HepG2 (cell line): ENCODE results near the gene UBE2I. TPM values are rescaled to one million over a fixed set of nuclear protein-coding genes. Genes with fewer than 3 reads are reported as not detected.
A peak's percentile ranks its signal among the peaks of the same experiment; 100 is the strongest.

Experiments used
- ATAC-seq: fragments of 200-7000 bp; cut with Tn5 transposase; 3 replicates; pipeline ENCODE4 v1.9.1; 2020; ENCODE audit warnings: mild to moderate bottlenecking, moderate library complexity
- BruUV-seq: library from RNA; stranded (reverse); fragments of 400-500 nt; replicated peaks from 2 replicates; lab custom pipeline; 2021; lab: Mats Ljungman, UMichigan
- CTCF ChIA-PET: fragments of 300-600 bp; formaldehyde crosslinking; extraction: SDS; loops from one replicate; lab custom pipeline; 2021; ENCODE audit warnings: low total read pairs, inconsistent platforms, low intra/inter-chr PET ratio; lab: Yijun Ruan, JAX
- POLR2A ChIA-PET: fragments of 350-600 bp; sonication (Branson Sonifier 250); formaldehyde crosslinking; loops from one replicate; lab custom pipeline; 2020; ENCODE audit warnings: antibody characterized with exemption, inconsistent platforms; lab: Yijun Ruan, JAX
- DNase-seq: peaks from one replicate; pipeline ENCODE4 v3.0.0-alpha.2; 2015; ENCODE audit warnings: low spot score
- FAIRE-seq: peaks from 3 replicates; lab custom pipeline; 2011; peaks lifted over from hg19 to GRCh38; lab: Jason Lieb, UNC
- H2AFZ ChIP-seq: one replicate; pipeline ENCODE4 v1.6.1; 2011; ENCODE audit warnings: low read length, inconsistent platforms
- H3K27ac ChIP-seq: fragments of 300-600 bp; 3 replicates; pipeline ENCODE4 v1.8.0; 2011; ENCODE audit warnings: mixed run types, mild to moderate bottlenecking, mixed read lengths, low read length, inconsistent platforms; ENCODE audit not compliant: insufficient read depth; ENCODE audit errors: extremely low read length
- H3K27me3 ChIP-seq, 2 experiments: fragments of 200-600 bp in 1 of 2; 2 replicates in 1 of 2; 3 replicates in 1 of 2; pipeline versions ENCODE4 v1.6.0 to v1.8.0; 2011; ENCODE audit warnings: low read length in 2 of 2, mild to moderate bottlenecking in 2 of 2, moderate library complexity in 2 of 2, inconsistent platforms in 1 of 2; ENCODE audit not compliant: insufficient read depth in 2 of 2, control insufficient read depth in 1 of 2
- H3K36me3 ChIP-seq, 2 experiments: fragments of 200-600 bp in 1 of 2; replicated peaks in 1 of 2; 2 replicates in 1 of 2; 3 replicates in 1 of 2; pipeline versions ENCODE4 v1.5.1 to v1.8.0; 2011; ENCODE audit warnings: low read length in 2 of 2, inconsistent platforms in 1 of 2; ENCODE audit not compliant: insufficient read depth in 2 of 2, control insufficient read depth in 1 of 2
- H3K4me1 ChIP-seq: 2 replicates; pipeline ENCODE4 v1.5.1; 2012; ENCODE audit warnings: low read length, inconsistent platforms; ENCODE audit not compliant: insufficient read depth
- H3K4me2 ChIP-seq: 2 replicates; pipeline ENCODE4 v1.6.0; 2011; ENCODE audit warnings: low read depth, low read length, inconsistent platforms
- H3K4me3 ChIP-seq, 3 experiments: fragments of 200-600 bp in 1 of 3; sonication (generic), shearing (Covaris generic) in 1 of 3; replicated peaks in 1 of 3; 2 replicates each; pipeline ENCODE4 v1.5.1; 2011 to 2016; ENCODE audit warnings: low read length in 3 of 3, inconsistent platforms in 2 of 3, low read depth in 2 of 3, mild to moderate bottlenecking in 2 of 3, control low read depth in 1 of 3, mixed read lengths in 1 of 3; ENCODE audit not compliant: insufficient read depth in 1 of 3
- H3K79me2 ChIP-seq: one replicate; pipeline ENCODE4 v1.6.1; 2011; ENCODE audit warnings: low read length, inconsistent platforms; ENCODE audit not compliant: insufficient read depth
- H3K9ac ChIP-seq: 2 replicates; pipeline ENCODE4 v1.6.0; 2011; ENCODE audit warnings: mild to moderate bottlenecking, low read depth, low read length, inconsistent platforms; ENCODE audit not compliant: insufficient read depth
- H3K9me3 ChIP-seq: 2 replicates; pipeline ENCODE4 v1.5.1; 2012; ENCODE audit warnings: mild to moderate bottlenecking, low read length
- H4K20me1 ChIP-seq: 2 replicates; pipeline ENCODE4 v1.6.0; 2011; ENCODE audit warnings: inconsistent platforms, mild to moderate bottlenecking, low read length, moderate library complexity; ENCODE audit not compliant: insufficient read depth
- AGO1 ChIP-seq: fragments of 200-400 bp; formaldehyde crosslinking; IDR thresholded peaks from 2 replicates; pipeline ENCODE4 v1.6.1; 2017; ENCODE audit warnings: mild to moderate bottlenecking, low read depth, low read length, moderate library complexity; ENCODE audit not compliant: poor library complexity, severe bottlenecking
- AGO2 ChIP-seq: fragments of 200-400 bp; formaldehyde crosslinking; optimal IDR thresholded peaks from 2 replicates; pipeline ENCODE3; 2017; ENCODE audit warnings: mild to moderate bottlenecking, low read depth, low read length, moderate library complexity
- AKAP8 ChIP-seq: sonication (generic); formaldehyde crosslinking; IDR thresholded peaks from 2 replicates; pipeline ENCODE4 v1.5.1; 2020; ENCODE audit warnings: mild to moderate bottlenecking, missing genetic modification reagents
- DMAP1 ChIP-seq: IDR thresholded peaks from 2 replicates; pipeline ENCODE4 v1.6.1; 2016
- PAF1 ChIP-seq: IDR thresholded peaks from 2 replicates; pipeline ENCODE4 v1.6.1; 2016; ENCODE audit warnings: missing genetic modification reagents, missing compliant biosample characterization
- POLR2A ChIP-seq, 2 experiments: IDR thresholded peaks; 2 replicates each; pipeline ENCODE4 v1.6.1; 2011; ENCODE audit warnings: low read depth in 2 of 2, low read length in 2 of 2, mild to moderate bottlenecking in 1 of 2, moderate library complexity in 1 of 2; ENCODE audit not compliant: insufficient read depth in 1 of 2
- RXRA ChIP-seq: sonication (generic); formaldehyde crosslinking; IDR thresholded peaks from 2 replicates; pipeline ENCODE4 v1.5.1; 2020; ENCODE audit warnings: missing genetic modification reagents
- ZSCAN20 ChIP-seq: sonication (generic); formaldehyde crosslinking; IDR thresholded peaks from 2 replicates; pipeline ENCODE4 v1.4.0; 2020; ENCODE audit warnings: missing genetic modification reagents, mild to moderate bottlenecking, borderline replicate concordance
- WGBS: methylation state at CpG from one replicate; pipeline ENCODE4 v1.1.6; 2017; ENCODE audit warnings: low lambda C conversion rate; 5-methylcytosine and 5-hydroxymethylcytosine counted together
- in situ Hi-C: cut with HindIII; loops from 2 replicates; pipeline ENCODE4 v1.10.0; 2017; ENCODE audit warnings: low pct_unique_long_range_greater_than_20kb; ENCODE audit not compliant: extremely low pct_ligation_motif_present
- intact Hi-C: fragments of 100-400 bp; cut with micrococcal nuclease; formaldehyde crosslinking; loops from one replicate; pipeline ENCODE4 v1.10.0; 2022; ENCODE audit not compliant: unreplicated experiment
- polyA plus RNA-seq, 8 experiments: library from polyadenylated mRNA; depleted of rRNA in 3 of 8; stranded (reverse) in 7 of 8; unstranded in 1 of 8; fragments of >200 nt; fragmentation: Illumina TruSeq in 4 of 8; extraction: Trizol in 4 of 8; gene quantifications; 2 replicates each; pipeline versions ENCODE4 v1.2.1 to v1.2.3, GENCODE V29; 2011 to 2016; ENCODE audit warnings: low read depth in 4 of 8, missing spikeins in 1 of 8, mixed read lengths in 1 of 8; ENCODE audit not compliant: insufficient read depth in 1 of 8
- total RNA-seq, 5 experiments: library from RNA; depleted of rRNA; stranded (reverse); fragments of >200 nt; fragmentation: Illumina TruSeq; extraction: Trizol; gene quantifications; 2 replicates each; pipeline ENCODE4 v1.2.3, GENCODE V29; 2016; ENCODE audit warnings: low read depth in 1 of 5

UBE2I gene
- total and polyA plus RNA-seq, 2 of the 13 experiments (the other 11 are each of a cell fraction or from before 2014, with no cell fraction given), result 75.8 to 98.9 TPM

DNA sequence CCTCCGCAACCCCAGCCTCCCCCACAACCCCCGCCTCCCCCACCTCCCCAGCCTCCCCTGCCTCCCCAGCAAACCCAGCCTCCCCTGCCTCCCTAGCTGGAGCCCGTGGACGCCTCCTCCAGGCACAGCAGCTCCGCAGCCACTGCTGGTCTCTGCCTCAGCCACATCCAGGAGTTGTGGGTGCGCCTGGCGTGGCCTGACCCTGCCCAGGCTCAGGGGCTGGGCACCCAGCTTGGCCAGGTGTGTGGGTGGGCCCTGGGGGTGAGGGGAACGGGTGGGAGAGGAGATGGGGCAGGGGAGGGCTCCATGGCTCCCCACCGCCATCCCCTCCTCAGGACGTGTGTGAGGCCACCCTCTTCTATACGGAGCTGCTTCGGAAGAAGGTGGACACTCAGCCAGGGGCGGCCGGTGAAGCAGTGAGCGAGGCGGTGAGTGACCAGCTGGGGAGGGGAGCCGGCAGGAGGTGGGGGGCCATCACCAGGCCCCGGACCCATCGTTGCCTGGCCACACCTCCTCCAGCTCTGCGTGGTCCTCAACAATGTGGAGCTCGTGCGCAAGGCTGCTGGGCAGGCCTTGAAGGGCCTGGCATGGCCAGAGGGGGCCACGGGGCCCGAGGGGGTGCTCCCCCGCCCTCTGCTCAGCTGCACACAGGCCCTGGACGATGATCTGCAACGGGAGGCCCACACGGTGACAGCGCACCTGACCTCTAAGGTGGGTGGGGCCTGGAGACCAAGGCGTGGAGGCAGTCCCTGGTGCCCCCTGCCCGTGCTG is 36.4 kb downstream of the UBE2I start:
- WGBS, result 84% methylated on average over 19 of the region's 31 CpGs
- H3K36me3 ChIP-seq, result peaks cover 6 to 14% of the 10 kb centered on the region in 2 experiments; a peak in 4 of 5 replicates
- H3K4me3 ChIP-seq, result no peak overlapping the region
- in situ Hi-C loops (no loop called here), intact Hi-C loops (no loop called here)
- FAIRE-seq, result no peak
- H3K9me3 ChIP-seq, result no peaks in the 10 kb centered on the region
- H2AFZ ChIP-seq, result no peak overlapping the region
- H3K4me2 ChIP-seq, result no peak overlapping the region
- no TSS peak for BruUV-seq
- H3K27me3 ChIP-seq, result peaks cover 0 to 10% of the 10 kb centered on the region in 2 experiments; a peak in 2 of 5 replicates
- H3K27ac ChIP-seq, result no peak overlapping the region
- TF ChIP-seq AKAP8 (CRISPR knock-in tag) (0 out of 2 replicates have a peak, but pooled peaks have one; percentile 18), ZSCAN20 (CRISPR knock-in tag) (no peak), AGO2 (peak; percentile 76), DMAP1 (CRISPR knock-in tag) (no peak), RXRA (CRISPR knock-in tag) (0 out of 2 replicates have a peak, but pooled peaks have one; percentile 27), POLR2A (IDR thresholded peaks at IDR 0.05; ENCODE audit: insufficient read depth in 1 of 2, low read depth in 2 of 2, low read length in 2 of 2) (0 out of 4 replicates have a peak, but pooled peaks of 1 of the 2 experiments have one; percentile 32), PAF1 (CRISPR knock-in tag) (0 out of 2 replicates have a peak, but pooled peaks have one; percentile 48), AGO1 (peak; percentile 69)
- H4K20me1 ChIP-seq, result no peaks in the 10 kb centered on the region
- DNase-seq, result no peak
- ChIA-PET CTCF (no interaction called here), POLR2A (no interaction called here)
- H3K79me2 ChIP-seq, result peaks cover 8% of the 10 kb centered on the region
- no peak overlapping the region for H3K9ac ChIP-seq
- no peak for ATAC-seq
- H3K4me1 ChIP-seq, result peaks cover 27% of the 10 kb centered on the region
